NCI-H1930 (cell line): Measurements from ENCODE around the gene TIMM23B.
"Not testable (repeated sequence)": the region's sequence is repeated elsewhere in the genome, so short reads cannot be mapped to it uniquely, and the experiment has no call there.

ENCODE experiments used
- DNase-seq, 2 experiments: peaks; one replicate each; lab custom pipeline; 2025; lab: John Stamatoyannopoulos, UW

The TIMM23B gene, protein sequence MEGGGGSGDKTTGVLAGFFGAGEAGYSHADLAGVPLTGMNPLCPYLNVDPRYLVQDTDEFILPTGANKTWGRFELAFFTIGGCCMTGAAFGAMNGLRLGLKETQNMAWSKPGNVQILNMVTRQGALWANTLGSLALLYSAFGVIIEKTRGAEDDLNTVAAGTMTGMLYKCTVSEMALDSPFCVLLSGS

DNA sequence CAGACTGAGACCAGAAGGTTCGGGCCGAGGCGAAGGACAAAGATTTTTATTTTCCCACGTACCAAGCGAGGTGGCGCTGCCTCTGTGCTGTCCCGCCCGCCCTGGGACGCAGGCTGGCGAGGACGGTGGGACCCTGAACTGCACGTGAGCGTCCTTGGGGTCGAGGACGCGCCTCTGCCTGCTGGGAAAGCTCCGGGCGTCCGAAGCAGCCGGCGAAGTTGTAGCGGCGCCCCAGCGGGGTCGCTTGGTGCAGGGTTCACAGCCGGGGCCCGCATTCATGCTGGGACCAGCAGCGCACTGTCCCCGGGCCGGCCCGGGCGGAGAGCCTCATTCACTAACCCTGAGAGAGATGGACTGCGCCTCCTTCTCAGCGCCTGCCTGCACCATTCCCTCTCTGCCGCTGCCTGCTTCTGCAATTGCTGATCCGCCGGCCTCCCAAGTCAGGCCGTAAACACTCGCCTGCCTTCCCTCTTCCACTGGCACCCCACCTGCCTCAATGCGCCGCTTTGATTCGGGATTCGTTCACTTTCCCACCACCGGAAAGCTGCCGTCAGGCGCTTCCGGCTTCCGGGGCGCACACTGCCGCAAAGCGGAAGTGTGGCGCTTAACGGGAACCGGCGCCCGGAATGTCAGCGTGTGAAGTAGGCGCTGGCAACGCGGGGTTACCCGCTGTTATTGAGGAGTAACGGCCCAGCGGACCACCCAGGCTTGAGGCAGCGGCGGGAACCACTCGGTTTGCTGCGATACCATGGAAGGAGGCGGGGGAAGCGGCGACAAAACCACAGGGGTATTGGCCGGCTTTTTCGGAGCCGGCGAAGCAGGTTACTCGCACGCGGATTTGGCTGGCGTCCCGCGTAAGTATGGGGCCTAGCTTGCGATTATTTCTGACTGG is at the start of gene TIMM23B, which contains the start of gene PARG:
Gene TIMM23B, plus strand, starts transcription at position 607 of the 892 bp plus-strand sequence. Its CDS starts 142 bp downstream, at position 749.
Gene PARG, minus strand, starts transcription at position 581 of the 892 bp plus-strand sequence. Its CDS starts 302 bp downstream, at position 279.
- DNase-seq, result peak; percentile 19 to 25

DNA sequence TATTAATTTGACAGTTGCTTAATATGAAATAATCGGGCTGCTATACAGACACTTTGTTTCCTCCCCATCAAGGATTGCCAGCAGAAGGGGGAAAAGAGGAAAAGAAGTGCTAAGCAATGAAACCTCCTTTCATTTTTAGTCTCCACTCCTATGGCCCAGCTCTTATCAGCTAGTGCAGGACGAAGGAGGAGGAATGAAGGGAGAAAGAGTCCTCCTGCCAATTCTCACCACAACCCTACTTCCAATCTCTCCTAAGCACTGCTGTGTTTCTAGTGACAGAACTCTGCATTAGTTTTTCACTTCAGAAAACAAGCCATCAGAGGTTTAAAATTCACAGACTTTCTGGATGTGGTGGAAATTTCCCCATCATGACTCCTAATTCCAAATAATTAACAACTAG is 41.9 kb upstream of the TIMM23B start:
- DNase-seq, result not testable (repeated sequence)

DNA sequence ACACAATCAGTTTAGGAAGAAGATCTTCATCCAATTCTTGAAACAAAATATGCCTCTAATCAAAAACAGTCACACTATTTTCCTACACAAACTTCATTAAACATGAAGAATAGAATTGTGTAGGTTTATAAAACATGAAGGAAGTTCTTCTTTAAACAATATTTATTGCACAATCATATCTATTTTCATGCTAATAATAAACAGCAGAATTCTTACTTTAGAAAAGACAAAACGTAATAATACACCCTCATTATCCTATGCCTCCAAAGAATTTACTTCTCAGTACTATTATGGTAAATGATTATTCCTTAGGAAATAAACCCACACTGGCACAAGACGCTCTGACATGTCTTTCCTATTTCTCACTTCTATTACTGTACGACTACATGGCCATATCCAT is 41.4 kb upstream of the TIMM23B start:
- DNase-seq, result not testable (repeated sequence)

DNA sequence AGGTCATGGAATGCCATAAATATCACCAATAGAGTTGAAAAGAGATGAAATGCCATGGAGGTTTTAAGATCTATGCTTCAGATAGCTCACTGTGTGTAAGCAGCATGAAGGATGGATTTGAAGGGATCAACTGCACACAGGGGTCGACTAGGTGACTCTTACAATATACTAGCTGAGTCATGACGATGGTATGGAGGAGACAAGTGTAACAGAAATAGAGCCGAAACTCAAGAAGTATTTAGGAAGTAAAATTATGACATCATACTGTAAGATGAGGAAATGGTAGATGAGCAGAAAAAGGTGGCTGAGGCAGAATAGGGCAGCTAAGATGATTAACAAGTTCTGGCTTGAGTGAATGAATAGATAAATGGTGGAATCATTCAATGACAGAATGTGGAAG is 38.0 kb upstream of the TIMM23B start:
- DNase-seq, result not testable (repeated sequence)

DNA sequence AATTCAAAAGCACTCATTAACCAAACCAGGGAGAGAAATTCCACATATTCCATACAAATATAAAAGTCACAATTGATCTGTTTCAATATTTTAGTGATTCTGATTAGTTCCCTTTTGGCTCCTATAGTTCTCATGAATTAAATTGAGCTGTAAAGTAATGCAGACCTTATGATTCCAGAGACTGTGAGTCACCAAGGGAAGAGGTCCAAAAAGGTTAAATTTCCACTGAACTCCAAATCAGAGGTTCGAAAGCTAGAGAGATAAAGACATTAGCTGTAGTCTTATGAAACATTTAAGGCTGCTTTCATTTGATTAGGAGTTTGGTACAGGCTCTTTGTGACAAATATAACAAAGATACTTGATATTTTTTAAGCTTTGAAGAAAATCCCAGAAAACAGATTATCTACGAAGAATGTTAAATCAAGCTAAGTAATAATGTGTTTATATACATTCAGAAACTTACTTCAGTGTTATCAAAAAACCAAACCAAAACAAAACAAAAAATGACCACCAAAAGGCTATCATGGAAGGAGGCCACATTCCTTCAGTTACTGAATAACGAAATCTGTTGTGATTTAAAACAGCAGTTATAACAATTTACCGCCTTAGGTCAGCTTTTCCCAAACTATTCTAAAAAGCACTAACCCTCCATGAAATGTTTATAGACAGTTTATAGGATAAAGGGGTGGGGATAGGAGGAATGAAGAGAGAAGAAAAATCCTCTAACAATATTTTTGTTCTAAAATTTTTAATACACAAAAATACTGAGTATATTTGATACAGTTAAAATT is 33.4 kb upstream of the TIMM23B start:
- not testable (repeated sequence) for DNase-seq

DNA sequence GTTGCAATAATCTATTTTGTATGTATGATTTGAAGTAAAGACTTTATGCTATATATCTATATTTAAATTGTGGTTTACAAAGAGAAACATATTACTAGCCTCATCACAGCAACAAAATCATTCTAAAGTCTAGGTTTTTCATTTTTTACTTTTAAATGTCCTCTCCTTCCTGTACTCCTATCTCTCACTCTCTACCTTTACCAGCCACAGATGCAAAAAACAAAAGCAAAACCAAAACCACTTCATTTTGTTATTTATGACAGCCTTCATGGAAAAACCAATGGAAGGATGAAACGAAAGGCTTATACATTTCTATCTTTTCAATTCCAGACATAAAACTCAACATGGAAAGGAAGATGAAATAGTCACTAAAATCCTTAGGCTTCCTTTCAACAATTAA is 31.6 kb upstream of the TIMM23B start:
- DNase-seq, result not testable (repeated sequence)

DNA sequence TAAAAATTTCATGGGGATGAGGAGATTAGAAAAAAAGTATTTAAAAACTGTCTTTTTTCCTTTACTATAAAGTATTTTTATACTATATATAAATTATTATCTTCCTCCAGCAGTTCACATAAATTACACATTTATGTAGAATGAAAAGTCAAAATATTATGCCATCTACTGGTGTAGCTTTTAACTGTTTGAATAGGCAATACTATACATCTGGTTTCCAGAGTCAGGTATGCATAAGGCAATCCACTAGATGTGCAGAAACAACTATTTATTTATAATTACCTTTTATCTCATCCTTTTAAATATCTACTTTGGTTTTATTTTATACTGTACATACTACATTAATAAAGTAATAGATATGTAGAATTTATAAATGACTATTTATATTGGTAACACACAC is 25.4 kb upstream of the TIMM23B start:
- not testable (repeated sequence) for DNase-seq

DNA sequence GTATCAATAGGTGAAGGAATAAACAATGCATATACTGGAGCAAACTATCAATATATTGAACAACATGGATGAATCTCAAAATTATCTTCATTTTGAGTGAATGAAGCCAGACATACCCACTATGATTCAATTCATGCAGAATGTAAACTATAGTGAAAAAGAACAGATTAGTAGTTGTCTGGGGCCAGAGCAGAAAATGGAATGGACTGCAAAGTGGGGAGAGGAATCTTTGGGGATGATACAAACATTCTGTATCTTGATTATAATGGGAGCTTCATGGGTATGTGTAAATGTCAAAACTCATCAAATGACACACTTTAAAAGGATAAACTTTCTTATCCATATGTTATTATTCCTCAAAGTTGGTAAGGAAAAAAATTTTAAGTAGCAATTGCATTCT is 23.9 kb upstream of the TIMM23B start:
- DNase-seq, result not testable (repeated sequence)

DNA sequence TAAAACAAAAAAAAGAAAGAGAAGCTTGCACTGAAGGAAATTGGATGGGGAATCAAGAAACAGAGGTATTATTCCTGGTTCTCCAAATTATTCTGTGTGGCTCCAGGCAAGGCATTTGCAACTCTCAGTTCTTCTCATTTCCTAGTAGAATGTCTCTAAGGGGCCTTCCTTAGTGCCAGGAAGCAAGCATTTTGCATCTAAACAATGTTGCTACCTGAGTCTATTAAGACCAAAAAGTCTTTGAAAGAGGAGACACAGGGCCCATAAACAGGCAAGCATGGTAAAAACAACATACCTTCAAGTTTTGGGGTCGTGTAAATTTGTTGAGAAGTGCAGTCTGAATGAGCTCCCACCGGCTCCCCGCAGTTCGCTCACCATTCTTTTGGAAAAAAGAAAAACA is 19.8 kb upstream of the TIMM23B start:
- DNase-seq, result not testable (repeated sequence)

DNA sequence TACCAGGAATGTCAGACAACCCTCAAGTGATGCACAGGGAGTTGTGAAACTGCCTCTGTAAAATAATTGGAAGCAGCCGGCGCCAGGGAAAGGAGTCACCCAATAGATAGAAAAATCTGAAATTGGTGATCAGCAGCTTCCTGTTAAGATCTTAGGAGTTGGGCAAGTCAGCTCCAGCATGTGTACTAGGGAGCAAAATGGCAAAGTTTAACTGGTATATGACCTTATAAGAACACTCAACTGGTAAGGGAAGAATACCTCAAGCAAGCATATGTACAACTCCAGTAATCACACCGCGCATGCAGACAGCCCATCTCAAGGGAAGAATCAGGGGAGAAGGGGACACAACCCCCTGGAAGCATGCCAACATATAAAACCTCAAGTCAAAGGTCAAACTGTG is 18.3 kb upstream of the TIMM23B start:
- DNase-seq, result not testable (repeated sequence)

DNA sequence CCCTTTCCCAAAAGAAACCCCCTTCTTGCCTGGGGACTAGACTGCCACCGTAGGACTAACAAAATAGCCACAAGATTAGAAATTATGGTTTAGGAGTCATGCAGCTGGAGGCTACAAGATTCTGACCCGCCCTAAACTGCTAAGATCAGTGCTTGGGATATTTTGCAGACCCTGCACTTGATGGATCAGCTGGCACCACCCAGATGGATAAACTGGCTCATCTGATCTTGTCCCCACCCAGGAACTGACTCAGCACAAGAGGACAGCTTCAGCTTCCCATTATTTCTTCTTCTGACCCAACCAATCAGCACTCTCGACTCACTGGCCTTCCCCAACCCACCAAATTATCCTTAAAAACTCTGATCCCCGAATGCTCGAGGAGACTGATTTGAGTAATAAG is 10.6 kb upstream of the TIMM23B start:
- DNase-seq, result not testable (repeated sequence)

DNA sequence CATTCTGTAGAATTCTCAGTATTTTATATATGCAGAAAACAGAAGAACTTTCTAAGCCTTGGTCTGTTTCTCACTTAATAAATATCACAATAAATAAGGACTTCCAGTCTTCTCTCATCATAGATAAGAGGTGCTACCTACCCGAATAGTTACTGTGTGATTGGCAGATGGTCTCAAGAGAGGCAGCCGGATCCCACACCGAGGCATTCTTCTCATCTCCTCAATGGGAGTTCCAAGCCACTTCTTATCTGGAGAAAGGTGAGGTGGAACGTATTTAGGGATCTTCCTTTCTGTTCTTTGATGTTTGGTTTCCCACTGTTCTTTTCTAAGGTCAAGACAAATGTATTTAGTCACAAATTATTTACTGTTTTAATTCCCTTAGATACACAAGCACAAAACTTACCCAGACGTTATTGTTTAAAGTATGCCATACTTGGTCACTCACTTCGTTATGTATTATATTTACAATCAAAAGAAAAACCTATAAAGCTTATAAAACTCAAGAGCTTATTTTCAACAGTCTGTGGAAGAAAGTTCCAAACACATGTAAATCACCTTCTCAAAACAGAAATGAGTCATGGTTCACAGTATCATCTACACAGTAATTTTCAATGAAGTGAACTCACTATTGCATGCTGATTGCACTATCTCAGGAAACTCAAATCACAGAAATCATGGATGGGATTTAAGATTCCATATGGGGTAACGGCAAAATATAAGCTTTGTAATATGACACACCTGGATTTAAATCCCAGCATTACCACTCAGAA is 9.7 kb upstream of the TIMM23B start:
- not testable (repeated sequence) for DNase-seq

DNA sequence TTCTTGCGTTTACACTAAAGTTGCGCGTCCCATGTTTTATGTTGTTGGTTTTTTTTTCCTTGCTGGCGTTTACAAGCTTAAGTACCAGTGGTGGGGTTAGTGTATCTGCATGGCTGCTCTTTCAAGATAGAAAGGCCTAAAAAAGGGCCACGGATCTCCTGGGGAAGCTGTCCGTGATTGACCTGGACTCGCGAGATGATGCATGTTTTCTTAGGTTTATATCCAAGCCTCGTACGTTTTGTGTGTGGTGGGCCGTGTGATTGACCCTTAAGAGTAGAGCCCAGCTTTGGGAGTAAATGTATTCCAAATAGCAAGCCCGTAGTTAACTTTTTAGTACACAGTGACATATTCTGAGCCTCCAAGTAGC is 469 bp downstream of the TIMM23B start:
- DNase-seq, result not testable (repeated sequence)

DNA sequence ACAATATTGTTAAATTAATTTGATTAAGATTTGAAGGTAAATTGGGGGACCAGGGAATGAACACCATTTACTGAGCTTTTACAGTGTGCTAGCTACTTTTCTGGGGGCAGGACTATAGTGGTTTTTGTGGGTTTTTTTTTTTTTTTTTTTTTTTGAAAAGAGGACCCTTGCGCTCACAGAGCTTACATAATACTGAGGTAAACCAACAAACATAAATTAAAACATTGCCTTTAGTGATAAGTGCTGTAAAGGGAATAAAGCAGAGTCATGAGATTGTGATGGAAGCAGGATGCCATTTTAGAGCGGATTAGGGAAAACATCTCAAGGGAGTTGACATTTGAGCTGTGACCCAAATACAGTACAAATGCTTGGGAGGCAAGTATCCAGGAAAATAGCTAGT is 1.8 kb downstream of the TIMM23B start:
- not testable (repeated sequence) for DNase-seq

DNA sequence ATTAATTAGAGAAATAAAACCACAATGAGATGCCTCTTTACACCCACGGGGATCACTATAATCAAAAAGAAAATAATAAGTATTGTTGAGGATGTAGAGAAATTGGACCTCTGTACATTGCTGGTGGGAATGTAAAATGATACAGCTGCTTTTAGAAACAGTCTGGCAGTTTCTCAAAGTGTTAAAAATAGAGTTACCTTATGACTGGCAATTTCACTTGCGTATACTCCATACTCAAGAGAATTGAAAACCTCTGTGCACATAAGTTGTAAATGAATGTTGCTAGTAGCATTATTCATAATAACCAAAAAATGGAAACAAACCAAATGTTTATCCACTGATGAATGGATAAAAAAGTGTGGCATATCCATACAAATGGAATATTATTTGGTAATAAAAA is 6.3 kb downstream of the TIMM23B start:
- DNase-seq, result not testable (repeated sequence)

DNA sequence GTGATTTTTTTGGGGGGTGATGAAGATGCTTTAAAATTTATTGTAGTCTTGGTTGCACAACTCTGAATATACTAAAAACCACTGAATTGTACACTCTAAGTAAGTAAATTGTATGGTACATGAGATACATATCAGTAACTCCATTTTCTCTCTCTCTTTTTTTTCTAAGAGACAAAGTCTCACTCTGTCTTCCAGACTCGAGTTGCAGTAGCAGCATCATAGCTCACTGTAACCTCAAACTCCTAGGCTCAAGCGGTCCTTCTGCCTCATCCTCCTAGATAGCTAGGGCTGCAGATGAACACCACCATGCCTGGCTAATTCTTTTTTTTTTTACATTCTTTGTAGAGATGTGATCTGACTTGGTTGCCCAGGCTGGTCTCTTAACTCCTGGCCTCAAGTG is 6.9 kb downstream of the TIMM23B start:
- DNase-seq, result not testable (repeated sequence)

DNA sequence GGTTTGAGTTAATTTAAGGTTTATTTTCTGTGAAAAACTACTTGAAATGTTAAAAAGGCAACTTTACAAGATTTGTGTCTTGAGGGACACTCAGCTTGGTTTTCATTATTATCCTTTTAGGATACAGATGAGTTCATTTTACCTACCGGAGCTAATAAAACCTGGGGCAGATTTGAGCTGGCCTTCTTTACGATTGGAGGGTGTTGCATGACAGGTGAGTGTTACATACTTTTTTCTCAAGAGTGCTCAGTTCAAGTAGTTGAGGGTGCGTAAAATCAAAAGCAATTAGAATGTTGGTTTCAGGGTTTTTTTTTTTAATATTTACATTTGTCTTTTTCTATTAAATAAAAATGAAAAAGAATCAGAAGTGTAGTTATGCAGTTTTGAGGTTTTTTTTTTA is 10.2 kb downstream of the TIMM23B start:
- not testable (repeated sequence) for DNase-seq

DNA sequence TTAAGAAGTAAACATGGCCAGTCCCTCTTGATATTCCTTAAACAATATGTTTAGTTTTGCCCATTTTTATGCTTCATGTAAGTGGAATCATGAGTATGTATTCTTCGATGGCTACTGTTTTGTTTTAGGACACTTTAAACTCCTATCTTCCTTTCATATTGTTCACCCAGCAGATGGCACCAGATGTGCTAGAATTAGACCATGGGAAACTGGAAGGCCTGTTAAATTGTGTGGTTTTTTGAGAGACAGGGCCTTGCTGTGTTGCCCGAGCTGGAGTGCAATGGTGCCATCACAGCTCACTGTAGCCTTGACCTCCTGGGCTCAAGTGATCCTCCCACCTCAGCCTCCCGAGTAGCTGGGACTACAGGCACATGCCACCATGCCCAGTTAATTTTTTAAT is 11.3 kb downstream of the TIMM23B start:
- not testable (repeated sequence) for DNase-seq

DNA sequence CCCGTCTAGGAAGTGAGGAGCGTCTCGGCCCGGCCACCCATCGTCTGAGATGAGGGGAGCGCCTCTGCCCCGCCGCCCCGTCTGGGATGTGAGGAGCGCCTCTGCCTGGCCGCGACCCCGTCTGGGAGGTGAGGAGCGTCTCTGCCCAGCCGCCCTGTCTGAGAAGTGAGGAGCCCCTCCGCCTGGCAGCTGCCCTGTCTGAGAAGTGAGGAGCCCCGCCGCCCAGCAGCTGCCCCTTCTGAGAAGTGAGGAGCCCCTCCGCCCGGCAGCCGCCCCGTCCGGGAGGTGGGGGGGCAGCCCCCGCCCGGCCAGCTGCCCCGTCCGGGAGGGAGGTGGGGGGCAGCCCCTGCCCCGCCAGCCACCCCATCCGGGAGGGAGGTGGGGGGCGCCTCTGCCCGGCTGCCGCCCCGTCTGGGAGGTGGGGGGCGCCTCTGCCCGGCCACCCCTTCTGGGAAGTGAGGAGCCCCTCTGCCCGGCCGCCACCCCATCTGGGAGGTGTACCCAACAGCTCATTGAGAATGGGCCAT is 28.5 kb downstream of the TIMM23B start:
- not testable (repeated sequence) for DNase-seq

DNA sequence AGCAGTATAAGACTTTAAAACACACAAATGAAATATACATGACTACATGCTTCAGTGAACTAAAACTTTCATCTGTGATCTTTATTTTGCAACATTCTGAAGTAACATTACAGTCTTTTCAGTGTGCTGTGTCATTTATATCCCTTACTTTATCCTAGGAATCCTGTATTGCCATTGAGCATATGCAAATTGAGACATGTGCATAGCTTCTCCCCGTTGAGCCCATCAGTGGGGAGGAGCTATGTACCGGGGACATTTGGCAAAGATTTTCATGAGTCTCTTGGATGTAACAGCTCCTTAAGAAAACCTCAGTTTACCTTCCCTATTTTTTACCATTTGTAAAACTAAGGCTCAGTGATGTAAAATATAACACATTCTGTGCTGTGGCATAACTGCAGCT is 29.6 kb downstream of the TIMM23B start:
- DNase-seq, result not testable (repeated sequence)

DNA sequence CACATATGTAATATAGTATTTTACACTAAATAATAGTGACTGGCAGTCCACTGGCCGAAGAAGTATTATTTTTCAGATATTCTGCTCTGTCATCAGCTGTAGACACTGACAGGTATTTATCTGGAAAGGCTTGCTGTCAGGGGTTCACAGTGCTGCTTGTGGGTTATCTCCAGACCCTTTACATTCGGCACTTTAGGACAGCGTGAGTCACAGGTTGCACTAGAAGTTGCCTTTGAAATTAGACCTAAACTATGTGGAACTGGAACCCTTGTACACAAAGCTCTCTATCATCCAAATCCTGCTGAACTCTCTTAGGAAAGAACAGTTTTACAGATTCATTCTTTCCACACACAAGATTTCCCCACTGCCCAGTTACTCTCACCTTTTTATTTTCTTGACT is 30.2 kb downstream of the TIMM23B start:
- DNase-seq, result not testable (repeated sequence)
